ENCODE results near the gene GOLGA3.
A peak's percentile ranks its signal among the peaks of the same experiment; 100 is the strongest.
"Not testable (repeated sequence)": the region's sequence is repeated elsewhere in the genome, so short reads cannot be mapped to it uniquely, and the experiment has no call there.

Gene GOLGA3

DNA sequence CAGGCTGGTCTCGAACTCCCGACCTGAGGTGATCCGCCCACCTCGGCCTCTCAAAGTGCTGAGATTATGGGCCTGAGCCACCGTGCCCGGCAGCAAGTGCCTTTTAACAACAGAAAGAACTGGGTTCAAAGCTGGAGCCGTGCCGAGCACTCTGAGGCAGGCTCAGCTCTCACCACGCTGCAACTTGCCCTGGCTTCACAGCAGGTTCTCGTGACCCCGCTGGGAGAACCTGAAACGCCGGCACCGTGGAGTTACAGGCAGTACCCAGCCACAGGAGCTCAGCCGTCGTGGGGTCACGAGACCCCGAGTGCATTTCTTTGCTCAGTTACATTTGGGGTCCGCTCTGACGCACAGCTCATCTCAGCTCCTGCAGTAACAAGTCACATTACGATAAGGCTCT is 14.4 kb downstream of the GOLGA3 start:
- no peak for DNase-seq (ENCODE audit: low read depth)

DNA sequence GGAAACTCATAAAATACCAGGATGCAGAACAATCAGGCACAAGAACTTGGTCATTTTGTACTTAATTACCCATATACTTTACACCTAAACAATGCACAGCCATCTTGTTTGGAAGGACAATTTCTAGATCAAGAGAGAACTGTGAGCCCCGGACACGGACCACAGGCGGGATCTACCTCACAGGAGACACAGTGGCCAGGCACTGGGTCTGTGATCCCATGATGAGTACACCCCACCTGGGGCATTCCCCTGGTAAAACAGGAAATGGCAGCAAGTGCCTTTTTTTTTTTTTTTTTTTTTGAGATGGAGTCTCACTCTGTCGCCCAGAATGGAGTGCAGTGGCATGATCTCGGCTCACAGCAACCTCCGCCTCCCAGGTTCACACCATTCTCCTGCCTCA is 15.2 kb downstream of the GOLGA3 start:
- no peak for DNase-seq (ENCODE audit: low read depth)

DNA sequence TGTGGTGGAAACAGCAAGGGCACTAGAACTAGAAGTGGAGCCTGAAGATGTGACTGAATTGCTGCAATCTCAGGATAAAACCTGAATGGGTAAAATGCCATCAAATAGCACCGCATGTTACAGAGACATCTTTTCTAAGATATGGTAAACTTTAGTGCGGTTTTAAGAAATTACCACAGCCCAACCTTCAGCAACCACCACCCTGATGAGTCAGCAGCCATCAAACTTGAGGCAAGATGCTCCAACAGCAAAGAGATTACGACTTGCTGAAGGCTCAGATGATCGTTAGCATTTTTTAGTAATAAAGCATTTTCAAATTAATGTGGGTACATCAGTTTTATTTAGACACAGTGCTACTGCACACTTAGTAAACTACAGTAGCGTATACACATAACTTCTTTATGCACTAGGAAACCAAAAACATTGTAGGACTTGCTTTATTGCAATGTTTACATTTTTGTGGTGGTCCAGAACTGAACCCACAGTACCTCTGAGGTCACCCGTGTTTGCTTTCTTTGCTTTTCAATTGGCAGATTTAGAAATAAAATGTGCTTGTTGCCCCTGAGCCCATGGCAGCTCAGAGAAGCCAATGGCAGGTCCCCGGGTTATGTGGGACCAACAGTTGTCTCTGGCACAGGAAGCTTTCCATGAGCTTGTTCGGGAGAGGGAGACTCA is 15.9 kb downstream of the GOLGA3 start:
- DNase-seq (ENCODE audit: low read depth): peak; percentile 58

DNA sequence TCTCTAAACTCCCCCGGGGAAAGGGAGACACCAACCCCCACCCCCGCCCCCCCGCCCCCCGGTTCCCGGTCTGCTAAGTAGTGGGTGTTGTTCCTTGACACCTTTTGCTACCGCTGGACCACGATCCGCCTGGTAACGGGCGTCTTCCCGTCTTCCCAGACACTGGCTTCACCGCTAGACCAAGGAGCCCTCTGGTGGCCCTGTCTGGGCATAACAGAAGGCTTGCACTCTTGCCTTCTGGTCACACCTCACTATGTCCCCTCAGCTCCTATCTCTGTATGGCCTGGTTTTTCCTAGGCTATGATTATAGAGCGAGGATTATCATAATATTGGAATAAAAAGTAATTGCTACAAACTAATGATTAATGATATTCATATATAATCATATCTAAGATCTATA is 19.3 kb downstream of the GOLGA3 start:
- DNase-seq (ENCODE audit: low read depth): peak; percentile 36

DNA sequence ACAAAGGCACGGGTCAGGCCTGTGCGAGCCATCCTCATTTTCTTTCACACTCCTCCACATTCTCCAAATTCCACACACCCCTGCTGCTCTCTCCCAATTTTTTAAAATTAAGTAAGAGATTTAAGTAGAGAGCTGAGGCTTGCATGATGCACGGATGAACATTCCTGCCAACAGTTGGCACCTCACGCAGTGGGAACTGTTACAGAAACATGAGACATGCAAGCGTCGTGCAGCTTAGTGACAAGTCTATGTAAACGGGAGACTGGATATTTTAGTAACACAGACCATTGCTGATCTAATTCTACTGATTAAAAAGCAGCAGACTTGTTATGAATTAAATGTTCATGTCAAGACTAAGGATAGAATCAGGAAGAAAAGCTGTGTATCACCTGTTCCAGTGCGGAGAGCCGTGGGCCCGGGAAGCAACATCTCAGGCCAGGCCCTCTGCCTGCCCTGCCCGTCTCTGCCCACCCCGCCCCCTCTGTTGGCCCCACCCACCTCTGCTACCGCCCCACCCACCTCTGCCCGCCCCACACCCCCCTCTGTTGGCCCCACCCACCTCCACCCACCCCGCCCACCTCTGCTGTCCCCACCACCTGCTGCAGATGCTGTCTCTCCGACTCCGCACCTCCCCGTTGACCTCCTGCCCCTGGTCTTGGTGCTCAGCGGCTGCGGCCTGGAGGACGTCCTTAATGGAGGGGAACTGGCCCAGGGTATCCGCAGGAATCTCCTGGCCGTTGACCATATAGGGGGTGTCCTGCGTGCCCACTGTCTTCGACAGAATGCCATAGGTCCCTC is 21.2 kb downstream of the GOLGA3 start:
- no peak for DNase-seq (ENCODE audit: low read depth)

DNA sequence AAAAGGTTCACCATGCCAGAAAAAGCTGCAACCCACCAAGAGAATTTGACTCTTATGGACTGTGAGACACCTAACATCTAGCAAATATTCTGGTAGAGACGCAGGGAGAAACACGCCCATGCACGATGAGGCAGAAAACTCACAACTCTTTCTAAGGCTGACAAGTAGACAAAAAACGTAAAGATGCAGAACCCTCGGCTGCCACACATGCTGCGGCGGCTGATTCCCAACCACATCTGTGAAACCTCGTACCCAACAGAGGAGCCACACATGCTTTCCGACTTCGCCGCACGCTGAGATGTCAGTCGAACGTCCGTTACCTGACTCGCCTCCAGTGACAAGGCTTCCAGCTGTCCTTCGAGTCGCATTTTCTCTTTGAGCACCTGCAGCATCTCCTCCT is 21.8 kb downstream of the GOLGA3 start:
- no peak for DNase-seq (ENCODE audit: low read depth)

DNA sequence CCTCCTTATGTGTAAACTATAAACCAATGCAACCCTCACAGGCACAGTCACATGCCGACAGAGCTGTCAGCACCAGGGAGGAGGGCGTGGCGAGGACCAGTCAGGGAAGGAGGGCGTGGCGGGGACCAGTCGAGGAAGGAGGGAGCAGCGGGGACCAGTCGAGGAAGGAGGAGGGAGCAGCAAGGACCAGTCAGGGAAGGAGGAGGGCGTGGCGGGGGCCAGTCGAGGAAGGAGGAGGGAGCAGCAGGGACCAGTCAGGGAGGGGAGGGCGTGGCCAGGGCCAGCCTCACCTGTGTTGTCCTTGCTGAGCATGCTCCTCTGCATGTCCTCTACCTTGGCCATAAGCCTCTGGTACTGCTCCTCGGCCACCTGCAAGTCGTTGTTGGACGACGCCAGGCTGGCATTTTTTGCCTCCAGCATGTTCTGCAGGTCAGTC is 24.2 kb downstream of the GOLGA3 start:
- no peak for DNase-seq (ENCODE audit: low read depth)

DNA sequence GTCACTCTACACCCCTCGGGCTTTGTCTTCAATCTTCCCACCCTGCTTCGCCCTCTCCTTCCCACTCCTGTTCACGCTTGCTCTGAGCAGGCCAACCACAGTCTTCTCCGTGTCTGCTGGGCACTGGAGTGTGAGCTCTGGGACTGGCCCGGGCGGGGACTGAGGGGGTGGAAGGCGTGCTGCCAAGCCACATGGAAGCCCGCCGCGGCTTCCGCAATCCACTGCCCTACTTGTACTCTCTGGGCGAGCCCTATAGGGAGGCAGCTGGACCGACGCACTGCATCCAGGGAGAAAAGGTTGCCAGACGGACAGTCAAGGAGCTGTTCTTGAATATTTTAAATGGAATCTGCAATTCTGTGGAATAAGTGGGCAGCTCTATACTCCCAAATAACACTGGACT is 24.8 kb downstream of the GOLGA3 start:
- no peak for DNase-seq (ENCODE audit: low read depth)

DNA sequence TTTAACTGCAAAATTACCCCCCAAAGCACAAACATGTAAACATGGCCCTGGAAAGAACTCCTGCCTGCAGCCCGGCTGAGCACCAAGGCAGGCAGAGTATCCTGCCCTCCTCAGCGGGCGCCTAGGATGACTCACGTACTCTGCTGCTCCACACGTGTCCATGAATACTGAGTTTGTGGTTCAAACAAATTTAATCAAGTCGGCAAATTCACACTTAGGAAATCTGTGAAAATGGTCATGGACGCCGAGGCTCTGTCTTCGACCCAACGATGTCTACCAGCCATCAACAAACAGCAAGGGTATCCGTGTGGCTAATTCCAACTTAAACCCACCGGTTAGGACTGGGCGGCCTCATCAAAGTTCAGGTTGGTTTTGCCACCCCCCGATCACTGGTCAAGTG is 25.5 kb downstream of the GOLGA3 start:
- DNase-seq (ENCODE audit: low read depth): no peak

DNA sequence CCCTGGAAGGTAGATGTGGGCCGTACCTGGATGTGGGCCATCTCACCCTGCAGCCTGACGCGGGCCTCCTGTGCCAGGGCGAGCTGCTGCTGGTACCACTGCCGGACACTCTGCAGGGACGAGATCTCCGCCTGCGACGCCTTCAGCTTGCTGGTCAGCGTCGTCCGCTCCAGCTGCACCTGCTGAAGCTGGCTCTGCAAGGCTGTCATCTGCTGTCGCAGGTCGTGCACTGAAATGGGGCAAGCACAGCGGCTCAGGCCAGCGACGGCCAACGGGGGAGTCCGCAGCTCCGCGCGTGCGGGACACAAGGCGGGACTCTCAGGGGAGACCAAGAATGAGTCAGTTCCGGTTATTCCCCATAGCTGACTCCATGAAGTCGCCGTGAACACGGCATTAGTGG is 26.9 kb downstream of the GOLGA3 start:
- no peak for DNase-seq (ENCODE audit: low read depth)

DNA sequence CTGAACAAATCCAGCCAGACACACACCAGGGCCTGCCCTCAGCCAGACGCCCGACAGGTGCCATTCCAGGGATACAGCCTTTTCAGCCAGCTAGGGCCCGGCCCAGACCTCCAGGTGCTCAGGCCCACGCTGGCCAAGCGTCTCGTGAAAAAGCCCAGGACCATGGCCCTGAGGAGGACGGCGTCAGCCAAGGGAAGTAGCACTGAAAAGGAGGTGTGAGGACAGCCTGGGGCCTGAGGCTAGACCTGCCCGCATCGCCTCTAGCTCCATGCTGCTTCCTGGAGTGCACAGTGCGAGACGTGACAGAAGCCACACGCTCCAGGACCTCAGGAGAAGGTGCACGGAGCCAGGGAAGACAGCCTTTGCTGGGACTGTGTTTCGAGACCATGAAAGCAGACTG is 29.8 kb downstream of the GOLGA3 start:
- no peak for DNase-seq (ENCODE audit: low read depth)

DNA sequence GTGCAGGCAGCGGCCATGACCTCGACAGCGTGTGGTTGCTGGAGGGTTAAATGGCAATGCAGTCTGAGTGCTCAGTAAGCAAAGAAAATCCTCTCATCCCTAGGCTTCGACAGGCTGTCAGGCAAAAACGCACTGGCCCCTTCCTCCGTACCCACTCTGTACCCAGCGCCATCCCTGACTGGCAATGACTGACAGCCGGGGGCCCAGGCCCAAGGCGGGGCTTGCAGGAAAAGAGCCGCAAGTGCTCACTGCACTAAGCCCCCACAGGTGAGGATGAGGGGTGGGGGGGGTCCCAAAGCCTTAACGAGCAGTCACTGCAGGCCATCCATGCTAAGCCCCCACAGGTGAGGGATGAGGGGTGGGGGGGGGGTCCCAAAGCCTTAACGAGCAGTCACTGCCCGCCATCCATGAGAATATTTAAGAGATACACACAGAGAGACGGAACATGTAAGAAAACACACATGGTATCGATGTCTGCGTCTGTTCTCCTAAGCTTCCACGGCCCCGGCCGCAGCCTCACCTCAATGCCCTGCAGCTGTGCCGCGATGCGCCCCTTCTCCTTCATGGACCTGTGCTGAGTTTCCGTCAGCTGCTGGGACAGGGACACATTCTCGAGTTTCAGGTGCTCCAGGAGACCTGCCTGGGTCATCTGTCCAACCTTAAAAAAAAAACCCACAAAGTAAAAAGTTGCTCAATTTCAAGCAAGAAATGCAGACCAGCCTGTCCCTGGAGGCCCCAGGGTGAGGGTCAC is 30.7 kb downstream of the GOLGA3 start:
- no peak for DNase-seq (ENCODE audit: low read depth)

DNA sequence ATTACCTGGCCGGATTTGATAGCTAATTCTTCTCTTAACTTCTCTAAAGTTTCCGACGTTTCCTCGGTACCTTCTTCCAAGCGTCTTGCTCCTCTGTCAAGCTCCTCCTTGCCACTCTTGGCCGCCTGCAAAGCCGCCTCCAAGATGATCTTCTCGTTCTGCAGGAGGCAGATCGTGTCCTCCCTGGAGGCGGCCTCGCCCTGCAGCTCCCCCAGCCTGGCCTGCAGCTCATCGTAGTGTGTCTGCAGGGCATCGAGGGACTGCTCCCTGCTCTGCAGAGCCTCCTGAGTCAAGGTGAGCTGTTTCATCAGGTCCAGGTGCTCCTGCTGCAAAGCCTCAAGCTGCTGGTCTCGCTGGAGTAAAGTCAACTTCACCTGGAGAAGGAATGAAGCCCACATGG is 32.8 kb downstream of the GOLGA3 start:
- DNase-seq (ENCODE audit: low read depth): no peak

DNA sequence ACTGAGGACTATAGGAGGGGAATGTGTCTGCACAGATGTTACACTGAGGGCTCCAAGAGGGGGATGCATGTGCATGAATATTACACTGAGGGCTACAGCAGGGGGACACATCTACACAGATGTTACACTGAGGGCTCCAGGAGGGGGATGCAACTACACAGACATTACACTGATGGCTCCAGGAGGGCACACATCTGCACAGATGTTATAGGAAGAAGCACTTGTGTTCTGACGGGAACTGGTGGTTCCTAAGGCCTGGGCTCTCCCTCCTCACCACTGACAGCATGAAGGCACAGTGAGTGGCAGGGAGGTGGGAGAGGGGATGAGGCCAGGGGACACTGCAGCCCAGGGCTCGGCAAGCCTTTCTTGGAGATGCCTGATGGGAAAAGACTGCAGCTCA is 36.7 kb downstream of the GOLGA3 start:
- DNase-seq (ENCODE audit: low read depth): not testable (repeated sequence)

DNA sequence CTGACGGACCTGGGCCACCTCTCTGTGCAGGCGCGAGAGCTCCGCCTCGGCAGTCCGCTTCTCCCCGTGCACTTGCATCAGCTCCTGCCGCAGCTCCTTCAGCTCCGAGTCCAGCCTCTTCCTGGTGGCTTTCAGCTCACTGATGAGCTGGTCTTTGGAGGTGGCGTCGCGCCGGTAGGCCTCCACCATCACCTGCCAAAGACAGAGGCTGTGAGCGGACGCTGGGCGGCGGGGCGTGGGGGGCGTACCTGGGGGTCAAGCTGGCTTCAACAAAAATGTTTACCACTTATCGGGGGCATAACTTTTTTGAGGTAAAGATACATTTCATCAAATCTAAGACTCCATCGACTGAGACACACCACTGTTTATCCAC is 39.6 kb downstream of the GOLGA3 start:
- DNase-seq (ENCODE audit: low read depth): no peak

DNA sequence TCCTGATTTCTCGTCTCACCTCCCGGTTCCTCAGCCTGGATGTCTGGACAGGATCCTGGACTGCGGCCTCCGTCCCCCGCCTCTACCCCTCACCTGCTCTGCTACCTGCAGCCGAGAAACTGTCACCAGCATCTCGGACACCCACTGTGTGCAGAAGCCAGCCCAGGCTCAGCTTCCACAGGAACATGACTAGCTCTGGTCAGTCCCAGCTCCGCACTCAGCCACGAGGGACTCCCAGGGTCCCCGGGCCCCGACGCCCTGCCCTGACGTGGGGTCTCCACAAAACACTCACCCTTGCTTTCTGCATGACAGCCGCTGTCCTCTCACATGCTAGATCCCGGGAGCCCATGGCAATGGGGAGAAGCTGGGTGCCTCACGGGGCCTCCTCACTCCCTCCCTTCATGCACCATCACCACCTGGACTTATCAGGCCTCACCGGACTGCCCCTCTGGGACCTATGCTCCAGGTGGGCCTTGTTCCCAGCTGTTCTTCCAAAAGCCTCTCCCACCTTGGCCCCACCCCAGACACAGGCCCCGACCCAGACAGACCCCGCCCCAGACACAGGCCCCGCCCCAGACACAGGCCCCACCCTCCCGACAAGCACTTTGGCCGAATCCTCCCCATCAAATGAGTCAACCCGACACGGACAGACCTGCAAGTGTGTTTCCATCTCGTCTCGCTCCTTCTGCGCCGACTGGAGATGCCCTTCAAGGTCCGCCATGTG is 40.1 kb downstream of the GOLGA3 start:
- no peak for DNase-seq (ENCODE audit: low read depth)

DNA sequence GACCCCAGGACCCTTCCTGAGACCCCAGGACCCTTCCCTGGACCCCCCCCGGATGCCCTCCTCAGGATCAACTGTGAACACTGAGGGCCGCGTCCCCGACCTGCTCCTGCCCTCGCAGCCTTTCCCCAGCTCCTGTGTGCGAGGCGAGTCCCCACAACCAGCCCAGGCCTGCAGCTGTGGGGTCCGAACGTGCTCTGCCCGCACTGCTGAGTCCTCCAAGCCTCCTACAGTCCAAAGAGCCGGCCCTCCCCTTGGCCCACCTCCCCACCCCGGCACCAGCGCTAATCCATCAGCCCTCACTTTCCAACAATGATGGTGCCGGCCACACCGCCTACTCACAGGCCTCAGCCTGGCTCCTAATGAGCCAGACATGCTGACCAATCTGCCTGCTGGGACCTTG is 40.8 kb downstream of the GOLGA3 start:
- DNase-seq (ENCODE audit: low read depth): no peak

DNA sequence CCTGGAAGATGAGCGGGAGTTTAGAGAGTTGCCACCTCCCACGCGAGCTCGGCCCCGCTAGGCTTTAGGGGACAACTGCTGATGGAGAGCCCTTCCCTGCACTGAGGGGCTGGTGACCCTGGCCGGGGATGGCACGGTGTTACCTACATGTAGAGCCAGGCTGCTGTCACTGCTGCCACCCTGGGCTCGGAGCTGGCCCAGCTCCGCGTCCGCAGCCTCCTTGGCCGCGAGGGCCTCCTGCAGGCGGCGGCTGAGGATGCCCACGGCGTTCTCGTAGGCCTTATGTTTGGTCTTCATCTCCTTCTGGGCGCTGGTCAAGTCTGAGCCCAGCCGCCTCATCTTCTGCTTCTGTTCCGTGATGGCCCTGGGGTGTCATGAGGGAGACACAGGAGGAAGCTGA is 42.5 kb downstream of the GOLGA3 start:
- DNase-seq (ENCODE audit: low read depth): no peak

DNA sequence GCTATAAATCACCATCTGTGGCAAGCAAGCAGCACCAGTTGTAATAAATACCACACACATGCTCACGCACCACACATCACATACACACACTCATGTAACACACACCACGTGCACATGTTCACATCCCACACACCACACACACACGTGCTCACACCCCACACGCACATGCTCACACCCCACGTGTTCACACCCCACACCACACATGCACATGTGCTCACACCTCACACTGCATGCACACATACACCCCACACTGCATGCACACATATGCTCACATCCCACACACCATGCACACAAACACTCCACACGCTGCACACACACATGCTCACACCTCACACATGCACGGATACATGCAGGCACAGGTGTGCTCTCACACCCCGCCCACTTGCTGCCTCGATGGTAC is 44.1 kb downstream of the GOLGA3 start:
- no peak for DNase-seq (ENCODE audit: low read depth)

DNA sequence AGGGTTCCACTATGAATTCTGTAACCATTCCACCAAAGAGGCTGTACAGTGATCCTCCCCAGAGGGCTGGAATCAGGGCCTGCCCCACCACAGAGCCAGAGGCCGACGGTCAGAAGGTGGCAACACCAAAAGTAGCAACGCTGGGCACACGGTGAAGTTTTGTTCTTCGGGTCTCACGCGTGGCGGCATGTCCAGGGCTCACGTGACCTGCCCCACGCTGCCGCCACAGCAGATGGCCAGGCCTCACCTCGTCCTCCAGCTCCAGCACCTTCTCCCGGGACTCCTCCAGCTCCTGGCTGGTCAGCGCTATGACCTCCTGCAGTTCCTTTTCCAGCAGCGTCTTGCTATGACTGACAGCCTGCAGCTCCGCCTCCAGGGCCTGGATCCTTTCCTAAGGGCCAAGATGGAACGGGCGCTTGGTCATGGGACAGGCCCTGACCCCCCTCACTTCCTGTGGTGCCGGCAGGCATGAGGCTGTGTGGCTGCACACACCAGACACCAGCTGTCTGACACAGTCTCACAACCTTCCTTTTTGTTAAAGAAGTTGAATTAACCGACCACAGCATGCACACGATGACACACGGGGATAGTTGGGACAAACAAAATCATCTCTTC is 44.6 kb downstream of the GOLGA3 start:
- DNase-seq (ENCODE audit: low read depth): no peak

DNA sequence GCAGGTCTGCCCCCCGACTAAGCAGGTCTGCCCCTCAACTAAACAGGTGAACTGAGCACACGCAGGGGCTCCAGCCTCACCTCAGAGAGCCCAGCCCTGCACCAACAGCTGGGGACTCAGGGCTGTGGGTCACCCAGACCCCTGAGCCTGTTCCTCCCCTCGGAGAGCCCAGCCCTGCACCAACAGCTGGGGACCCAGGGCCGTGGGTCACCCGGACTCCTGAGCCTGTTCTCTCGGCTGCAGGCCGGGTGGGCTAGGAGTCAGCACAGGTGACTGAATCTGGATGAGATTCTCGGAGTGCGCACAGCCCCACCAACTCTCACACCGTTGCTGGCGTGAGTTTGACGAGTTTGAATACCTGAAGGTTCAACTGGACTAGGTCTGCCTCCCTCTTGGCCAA is 46.7 kb downstream of the GOLGA3 start:
- DNase-seq (ENCODE audit: low read depth): no peak

DNA sequence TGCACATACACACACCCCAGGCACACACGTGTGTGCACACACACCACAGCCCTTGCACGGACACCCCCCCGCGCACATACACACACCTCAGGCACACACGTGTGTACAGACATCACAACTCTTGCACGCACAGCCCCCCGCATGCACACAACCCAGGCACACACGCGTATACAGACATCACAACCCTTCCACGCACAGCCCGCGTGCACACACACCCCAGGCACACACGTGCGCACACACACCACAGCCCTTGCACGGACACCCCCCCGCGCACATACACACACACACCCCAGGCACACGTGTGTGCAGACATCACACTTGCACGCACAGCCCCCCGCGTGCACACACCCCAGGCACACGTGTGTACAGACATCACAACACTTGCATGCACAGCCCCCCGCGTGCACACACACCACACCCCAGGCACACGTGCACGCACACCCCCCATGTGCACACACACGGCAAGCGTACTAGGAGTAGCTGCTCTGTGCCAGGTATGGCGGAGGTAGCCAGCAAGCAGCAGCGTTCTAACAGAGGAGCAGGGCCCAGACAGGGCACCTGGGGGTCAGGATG is 48.8 kb downstream of the GOLGA3 start:
- DNase-seq (ENCODE audit: low read depth): no peak

Measured in EH (cell line).